Femur (tissue), 1 donor: Measurements from ENCODE around the gene PHETA2.
"Not testable (repeated sequence)": the region's sequence is repeated elsewhere in the genome, so short reads cannot be mapped to it uniquely, and the experiment has no call there.

Experiments
- DNase-seq: peaks from one replicate; pipeline ENCODE4 v3.0.0-alpha.2; 2017

The PHETA2 gene

GRCh38 chr22:42070517-42071422, 3.3 kb upstream of the PHETA2 start, which contains the start of gene NAGA:
NAGA (minus strand) TSS chr22:42070812; CDS start chr22:42070297, 515 bp downstream.
- DNase-seq, result peak; percentile 97

- DNase-seq, result not testable (repeated sequence)
Measured at GRCh38 chr22:42071508-42071907, 2.5 kb upstream of the PHETA2 start.

- DNase-seq, result no peak
Measured at GRCh38 chr22:42072606-42073330, 1.3 kb upstream of the PHETA2 start.

GRCh38 chr22:42073621-42074041, 417 bp upstream of the PHETA2 start:
- no peak for DNase-seq

GRCh38 chr22:42074846-42075676, 1.0 kb downstream of the PHETA2 start:
- no peak for DNase-seq

- no peak for DNase-seq
Measured at GRCh38 chr22:42076764-42077485, 2.9 kb downstream of the PHETA2 start.

- no peak for DNase-seq
Measured at GRCh38 chr22:42077486-42078125, 3.6 kb downstream of the PHETA2 start.

GRCh38 chr22:42078469-42079318, 4.6 kb downstream of the PHETA2 start:
- DNase-seq, result no peak

GRCh38 chr22:42079319-42080251, 5.5 kb downstream of the PHETA2 start, which contains the start of gene SMDT1:
SMDT1 (plus strand) TSS chr22:42079700; CDS start chr22:42079769, 69 bp downstream.
- DNase-seq, result peak; percentile 99

- DNase-seq, result peak; percentile 51
Measured at GRCh38 chr22:42080287-42080686, 6.2 kb downstream of the PHETA2 start.

GRCh38 chr22:42083119-42083518, 9.1 kb downstream of the PHETA2 start:
- no peak for DNase-seq

GRCh38 chr22:42084874-42085273, 10.8 kb downstream of the PHETA2 start:
- no peak for DNase-seq

GRCh38 chr22:42086051-42086450, 12.0 kb downstream of the PHETA2 start:
- DNase-seq, result no peak

GRCh38 chr22:42090596-42091454, 16.8 kb downstream of the PHETA2 start, which contains the start of gene NDUFA6:
NDUFA6 (minus strand) TSS chr22:42090772; CDS start chr22:42090744, 28 bp downstream.
- DNase-seq, result peak; percentile 99

- no peak for DNase-seq
Measured at GRCh38 chr22:42091455-42091782, 17.4 kb downstream of the PHETA2 start.

GRCh38 chr22:42101199-42101598, 27.2 kb downstream of the PHETA2 start:
- DNase-seq, result no peak

GRCh38 chr22:42104332-42104860, 30.3 kb downstream of the PHETA2 start:
- not testable (repeated sequence) for DNase-seq

- DNase-seq, result no peak
Measured at GRCh38 chr22:42108848-42109247, 34.8 kb downstream of the PHETA2 start.
